Loucy (cell line): ENCODE results near the gene ZNF681.

Experiments used
- H2AFZ ChIP-seq: fragments of 200-600 bp; sonication (generic); 2 replicates; pipeline ENCODE4 v1.6.0; 2016; ENCODE audit warnings: antibody characterized with exemption, mild to moderate bottlenecking, low read length, moderate library complexity
- H3F3A ChIP-seq: fragments of 200-600 bp; 2 replicates; pipeline ENCODE4 v1.6.0; 2016; ENCODE audit warnings: antibody characterized with exemption, low read depth, mild to moderate bottlenecking
- H3K27me3 ChIP-seq: fragments of 200-600 bp; sonication (generic); 2 replicates; pipeline ENCODE4 v1.6.1; 2014; ENCODE audit warnings: low read length, mild to moderate bottlenecking; ENCODE audit not compliant: insufficient read depth, poor library complexity, severe bottlenecking
- H3K36me3 ChIP-seq: fragments of 200-600 bp; sonication (generic); 2 replicates; pipeline ENCODE4 v1.6.1; 2016; ENCODE audit warnings: low read length; ENCODE audit not compliant: insufficient read depth
- H3K4me1 ChIP-seq: fragments of 200-600 bp; sonication (generic); 2 replicates; pipeline ENCODE4 v1.5.1; 2014; ENCODE audit warnings: low read length, mild to moderate bottlenecking; ENCODE audit not compliant: insufficient read depth, poor library complexity, severe bottlenecking
- H3K4me2 ChIP-seq: fragments of 200-600 bp; sonication (generic); 2 replicates; pipeline ENCODE4 v1.6.0; 2014; ENCODE audit warnings: antibody characterized with exemption, low read length, low read depth, mild to moderate bottlenecking; ENCODE audit not compliant: poor library complexity, severe bottlenecking
- H3K4me3 ChIP-seq: fragments of 200-600 bp; sonication (generic); 2 replicates; pipeline ENCODE4 v1.5.1; 2014; ENCODE audit warnings: low read length, mild to moderate bottlenecking, mixed read lengths; ENCODE audit not compliant: poor library complexity, severe bottlenecking
- H3K79me2 ChIP-seq: fragments of 200-600 bp; sonication (generic); 2 replicates; pipeline ENCODE4 v1.6.1; 2014; ENCODE audit warnings: low read length; ENCODE audit not compliant: insufficient read depth
- H3K9ac ChIP-seq: fragments of 200-600 bp; sonication (generic); 2 replicates; pipeline ENCODE4 v1.6.0; 2014; ENCODE audit warnings: mild to moderate bottlenecking, low read depth, low read length, moderate library complexity; ENCODE audit not compliant: poor library complexity, severe bottlenecking
- H3K9me2 ChIP-seq: fragments of 200-600 bp; sonication (generic); replicated peaks from 2 replicates; pipeline ENCODE4 v1.6.1; 2016; ENCODE audit warnings: low read depth, low read length, mixed read lengths
- H3K9me3 ChIP-seq: fragments of 200-600 bp; sonication (generic); 2 replicates; pipeline ENCODE4 v1.6.1; 2014; ENCODE audit warnings: mild to moderate bottlenecking, antibody characterized with exemption, low read length, low read depth; ENCODE audit not compliant: insufficient read depth
- H4K20me1 ChIP-seq: fragments of 200-600 bp; sonication (generic); 2 replicates; pipeline ENCODE4 v1.6.0; 2014; ENCODE audit warnings: antibody characterized with exemption, low read length, mild to moderate bottlenecking; ENCODE audit not compliant: insufficient read depth, poor library complexity, severe bottlenecking
- EZH2phosphoT487 ChIP-seq: fragments of 200-600 bp; IDR thresholded peaks from 2 replicates; pipeline ENCODE4 v1.6.1; 2018; ENCODE audit warnings: antibody characterized with exemption, mild to moderate bottlenecking, moderate library complexity, borderline replicate concordance
- TF ChIP-seq, protein P1 (sequence below): fragments of 200-600 bp; sonication (generic); conservative IDR thresholded peaks from 2 replicates; pipeline ENCODE4 v1.5.1; 2014; ENCODE audit warnings: mild to moderate bottlenecking, antibody characterized with exemption, low read length

Gene ZNF681

DNA sequence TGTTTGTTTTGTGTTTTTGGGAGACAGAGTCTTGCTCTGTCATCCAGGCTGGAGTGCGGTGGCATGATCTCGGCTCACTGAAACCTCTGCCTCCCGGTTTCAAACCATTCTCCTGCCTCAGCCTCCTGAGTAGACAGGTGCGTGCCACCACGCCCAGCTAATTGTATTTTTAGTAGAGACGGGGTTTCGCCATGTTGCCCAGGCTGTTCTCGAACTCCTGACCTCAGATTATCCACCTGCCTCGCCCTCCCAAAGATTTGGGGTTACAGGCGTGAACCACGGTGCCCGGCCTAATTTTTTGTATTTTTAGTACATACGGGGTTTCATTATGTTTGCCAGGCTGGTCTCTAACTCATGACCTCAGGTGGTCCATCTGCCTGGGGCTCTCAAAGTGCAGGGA is 8.3 kb upstream of the ZNF681 start:
- peaks cover 60% of the 10 kb centered on the region for H3K79me2 ChIP-seq
- H3K9ac ChIP-seq: no peak overlapping the region
- no peaks in the 10 kb centered on the region for H3F3A ChIP-seq
- no peaks in the 10 kb centered on the region for H4K20me1 ChIP-seq
- TF ChIP-seq, protein P1, sequence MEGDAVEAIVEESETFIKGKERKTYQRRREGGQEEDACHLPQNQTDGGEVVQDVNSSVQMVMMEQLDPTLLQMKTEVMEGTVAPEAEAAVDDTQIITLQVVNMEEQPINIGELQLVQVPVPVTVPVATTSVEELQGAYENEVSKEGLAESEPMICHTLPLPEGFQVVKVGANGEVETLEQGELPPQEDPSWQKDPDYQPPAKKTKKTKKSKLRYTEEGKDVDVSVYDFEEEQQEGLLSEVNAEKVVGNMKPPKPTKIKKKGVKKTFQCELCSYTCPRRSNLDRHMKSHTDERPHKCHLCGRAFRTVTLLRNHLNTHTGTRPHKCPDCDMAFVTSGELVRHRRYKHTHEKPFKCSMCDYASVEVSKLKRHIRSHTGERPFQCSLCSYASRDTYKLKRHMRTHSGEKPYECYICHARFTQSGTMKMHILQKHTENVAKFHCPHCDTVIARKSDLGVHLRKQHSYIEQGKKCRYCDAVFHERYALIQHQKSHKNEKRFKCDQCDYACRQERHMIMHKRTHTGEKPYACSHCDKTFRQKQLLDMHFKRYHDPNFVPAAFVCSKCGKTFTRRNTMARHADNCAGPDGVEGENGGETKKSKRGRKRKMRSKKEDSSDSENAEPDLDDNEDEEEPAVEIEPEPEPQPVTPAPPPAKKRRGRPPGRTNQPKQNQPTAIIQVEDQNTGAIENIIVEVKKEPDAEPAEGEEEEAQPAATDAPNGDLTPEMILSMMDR: no peak
- no peak for TF ChIP-seq EZH2phosphoT487
- no peak overlapping the region for H2AFZ ChIP-seq
- no peaks in the 10 kb centered on the region for H3K9me3 ChIP-seq
- H3K36me3 ChIP-seq: no peaks in the 10 kb centered on the region
- H3K27me3 ChIP-seq: no peaks in the 10 kb centered on the region
- no peak overlapping the region for H3K4me3 ChIP-seq
- no peak overlapping the region for H3K4me2 ChIP-seq
- H3K9me2 ChIP-seq: no peaks in the 10 kb centered on the region
- H3K4me1 ChIP-seq: peaks cover 19% of the 10 kb centered on the region

DNA sequence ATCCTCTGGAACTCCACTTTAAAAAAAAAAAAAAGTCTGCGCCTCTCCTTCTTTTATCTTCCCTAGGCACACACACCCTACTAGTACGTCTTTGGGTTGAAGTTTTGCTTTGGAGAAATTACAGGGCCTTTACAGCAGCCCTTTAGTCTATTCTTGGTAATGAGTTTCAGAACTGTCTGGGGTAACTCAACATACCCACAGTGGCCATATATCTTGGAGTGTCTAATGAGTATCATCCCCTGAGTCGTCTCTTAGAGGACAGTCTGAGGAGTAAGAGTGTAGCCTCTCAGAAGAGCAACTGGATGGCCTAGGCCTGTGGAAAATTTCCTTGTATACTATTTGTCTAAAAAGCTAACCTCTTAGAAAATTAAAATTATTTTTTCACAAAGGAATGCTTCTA is 6.1 kb upstream of the ZNF681 start:
- Histone ChIP-seq H3K27me3 (no peaks in the 10 kb centered on the region), H3K4me3 (peak overlapping the region; percentile 87), H4K20me1 (no peaks in the 10 kb centered on the region), H3K9me3 (no peaks in the 10 kb centered on the region), H3K9me2 (no peaks in the 10 kb centered on the region), H3K36me3 (no peaks in the 10 kb centered on the region), H3F3A (no peaks in the 10 kb centered on the region), H3K4me1 (peaks cover 5% of the 10 kb centered on the region), H3K79me2 (peaks cover 51% of the 10 kb centered on the region), H3K9ac (peak overlapping the region; percentile 88), H3K4me2 (peak overlapping the region; percentile 68), H2AFZ (no peak overlapping the region)
- TF ChIP-seq, protein P1: no peak
- TF ChIP-seq EZH2phosphoT487: no peak

DNA sequence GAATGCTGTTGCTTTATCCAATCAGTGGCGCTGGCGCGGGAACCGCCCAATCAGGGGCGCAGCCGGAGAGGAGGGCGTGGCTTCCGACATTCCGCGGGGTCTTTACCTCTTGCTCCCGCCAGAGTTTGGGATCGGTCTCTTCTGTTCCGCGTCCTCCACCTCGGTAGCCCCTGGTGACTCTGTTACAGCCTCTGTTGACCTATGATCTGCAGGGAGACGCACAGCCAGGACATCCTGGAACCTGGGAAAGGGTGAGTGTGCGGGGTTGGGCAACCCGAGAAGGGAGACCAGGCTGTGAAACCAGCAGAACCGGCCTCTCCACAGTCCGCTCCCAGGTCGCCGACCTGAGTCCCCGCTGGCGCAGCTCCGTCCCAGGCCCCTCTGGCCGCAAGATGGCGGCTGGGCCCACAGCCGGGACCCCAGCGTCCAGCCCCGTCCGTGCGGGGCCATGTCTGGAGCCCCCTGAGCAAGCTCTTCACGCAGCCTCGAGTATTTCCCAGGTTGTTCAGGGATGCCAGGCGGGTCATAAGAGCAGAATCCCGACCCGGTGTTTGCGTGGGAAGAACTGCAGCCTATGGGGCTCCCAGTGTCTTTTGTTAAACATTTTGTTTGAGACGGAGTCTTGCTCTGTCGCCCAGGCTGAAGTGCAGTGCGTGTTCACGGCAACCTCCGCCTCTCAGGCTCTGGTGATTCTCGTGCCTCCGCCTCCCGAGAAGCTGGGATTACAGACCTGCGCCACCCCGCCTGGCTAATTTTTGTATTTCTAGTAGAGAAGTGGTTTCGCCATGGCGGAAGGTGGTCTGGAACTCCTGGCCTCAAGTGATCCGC is 4.4 kb upstream of the ZNF681 start:
- peaks cover 45% of the 10 kb centered on the region for H3K79me2 ChIP-seq
- no peaks in the 10 kb centered on the region for H3K27me3 ChIP-seq
- peaks cover 6% of the 10 kb centered on the region for H3K4me1 ChIP-seq
- peak overlapping the region; percentile 88 for H3K9ac ChIP-seq
- peak overlapping the region; percentile 87 for H3K4me3 ChIP-seq
- H3K36me3 ChIP-seq: no peaks in the 10 kb centered on the region
- H3F3A ChIP-seq: no peaks in the 10 kb centered on the region
- peak overlapping the region; percentile 68 for H3K4me2 ChIP-seq
- TF ChIP-seq EZH2phosphoT487: no peak
- TF ChIP-seq, protein P1: no peak
- peak overlapping the region; percentile 90 for H2AFZ ChIP-seq
- H4K20me1 ChIP-seq: no peaks in the 10 kb centered on the region
- H3K9me3 ChIP-seq: no peaks in the 10 kb centered on the region
- H3K9me2 ChIP-seq: no peaks in the 10 kb centered on the region
